Urinary bladder (tissue), 4 donors: Measurements from ENCODE around the gene GLDN. TPM values are rescaled to one million over a fixed set of nuclear protein-coding genes. Genes with fewer than 3 reads are reported as not detected.

Experiments
- DNase-seq: peaks from one replicate; pipeline ENCODE4 v3.0.0-alpha.2; 2015; ENCODE audit errors: extremely low spot score
- H3K27ac ChIP-seq: one replicate; pipeline ENCODE4 v1.5.1; 2013; ENCODE audit warnings: low read depth, mild to moderate bottlenecking, moderate library complexity
- H3K36me3 ChIP-seq: one replicate; pipeline ENCODE4 v1.6.1; 2013; ENCODE audit warnings: mild to moderate bottlenecking, moderate library complexity; ENCODE audit not compliant: insufficient read depth
- H3K4me1 ChIP-seq: one replicate; pipeline ENCODE4 v1.6.1; 2013; ENCODE audit warnings: mild to moderate bottlenecking, moderate library complexity; ENCODE audit not compliant: insufficient read depth
- H3K4me3 ChIP-seq: one replicate; pipeline ENCODE4 v1.5.1; 2013; ENCODE audit warnings: low read depth, low read length
- WGBS: extraction: QIAGEN DNeasy Blood & Tissue Kit; methylation state at CpG from one replicate; pipeline ENCODE4 v1.1.7; 2013; 5-methylcytosine and 5-hydroxymethylcytosine counted together
- polyA plus RNA-seq: library from polyadenylated mRNA; stranded (reverse); fragments of 200-250 nt; gene quantifications from one replicate; pipeline ENCODE4 v1.2.3, GENCODE V29; 2013
- total RNA-seq: library from RNA; depleted of rRNA; stranded (reverse); fragments of >200 nt; gene quantifications from one replicate; pipeline ENCODE4 v1.2.3, GENCODE V29; 2014
- donor health status: healthy with polysubstance abuse.
- donor health status: healthy.

GLDN gene
- total and polyA plus RNA-seq, 2 donors = 1.5 to 1.9 TPM

DNA sequence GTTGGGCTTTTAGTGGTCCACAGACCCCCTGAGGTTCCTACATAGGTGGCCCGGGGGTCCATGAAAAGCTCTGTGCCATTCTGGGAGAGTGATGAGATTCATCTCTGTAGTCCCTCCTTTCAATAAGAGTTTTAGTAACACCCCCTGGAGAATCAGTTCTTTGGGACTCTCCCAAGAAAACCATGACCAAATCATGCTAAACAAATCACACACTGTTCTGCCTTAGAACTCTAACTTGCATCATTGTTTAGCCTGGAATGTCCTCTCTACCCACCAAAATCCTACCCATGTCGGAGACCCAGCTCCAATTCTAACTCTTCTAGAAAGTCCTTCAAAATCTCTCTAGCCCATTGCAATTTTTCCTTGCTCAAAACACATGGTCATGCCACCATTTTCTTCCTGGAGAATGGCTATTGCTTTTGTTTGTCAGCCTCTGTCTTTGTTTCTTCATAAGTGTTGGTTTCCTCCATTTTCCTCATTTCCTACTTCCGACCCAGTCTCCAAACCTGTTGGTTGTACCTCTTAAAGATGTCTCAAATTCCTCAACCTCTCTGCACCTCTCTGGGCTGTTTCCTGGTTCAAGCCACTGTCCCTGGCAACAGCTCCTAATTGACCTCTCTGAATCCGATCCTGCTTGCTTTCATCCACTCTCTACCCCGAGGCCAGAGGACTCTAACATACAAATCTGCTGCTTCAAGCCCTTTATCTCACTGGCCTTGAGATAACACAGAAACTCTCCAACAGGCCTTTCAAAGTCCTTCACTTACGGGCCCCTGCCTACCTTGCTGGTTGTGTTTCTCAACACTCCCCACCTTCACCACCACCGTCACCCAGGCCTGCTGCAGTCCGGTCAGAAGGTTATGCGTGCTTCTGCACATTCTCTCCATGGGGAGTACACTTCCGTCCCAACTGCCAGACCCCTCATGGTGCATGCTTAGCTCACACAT, 26.8 kb upstream of the GLDN start:
- Histone ChIP-seq H3K4me1 (no peaks in the 10 kb centered on the region), H3K4me3 (no peak overlapping the region), H3K36me3 (no peaks in the 10 kb centered on the region), H3K27ac (no peak overlapping the region)
- no peak for DNase-seq
- 85% methylated on average over 10 of the region's 10 CpGs for WGBS

DNA sequence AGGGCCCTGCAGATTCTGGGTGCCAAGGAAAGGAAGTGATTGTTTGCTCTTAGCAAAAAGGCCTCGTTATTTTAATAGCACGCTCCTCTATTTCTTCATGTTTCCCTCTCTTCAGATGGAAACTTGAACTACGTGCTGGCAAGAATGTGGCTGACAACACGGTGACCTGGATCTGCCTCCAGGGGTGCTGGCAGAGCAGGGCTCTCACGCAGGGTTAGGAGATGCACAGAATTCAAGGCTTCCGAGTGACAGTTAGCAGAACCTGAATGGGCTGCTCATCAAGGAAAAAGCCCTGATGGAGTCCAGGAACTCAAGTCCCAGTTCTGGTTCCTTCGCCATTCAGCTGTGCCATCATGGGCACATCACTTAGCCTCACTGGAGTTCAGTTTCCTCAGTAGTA, 25.7 kb upstream of the GLDN start:
- WGBS = 89% methylated on average over 7 of the region's 7 CpGs
- H3K4me1 ChIP-seq = no peaks in the 10 kb centered on the region
- DNase-seq = no peak
- no peak overlapping the region for H3K4me3 ChIP-seq
- H3K27ac ChIP-seq = no peak overlapping the region
- no peaks in the 10 kb centered on the region for H3K36me3 ChIP-seq

DNA sequence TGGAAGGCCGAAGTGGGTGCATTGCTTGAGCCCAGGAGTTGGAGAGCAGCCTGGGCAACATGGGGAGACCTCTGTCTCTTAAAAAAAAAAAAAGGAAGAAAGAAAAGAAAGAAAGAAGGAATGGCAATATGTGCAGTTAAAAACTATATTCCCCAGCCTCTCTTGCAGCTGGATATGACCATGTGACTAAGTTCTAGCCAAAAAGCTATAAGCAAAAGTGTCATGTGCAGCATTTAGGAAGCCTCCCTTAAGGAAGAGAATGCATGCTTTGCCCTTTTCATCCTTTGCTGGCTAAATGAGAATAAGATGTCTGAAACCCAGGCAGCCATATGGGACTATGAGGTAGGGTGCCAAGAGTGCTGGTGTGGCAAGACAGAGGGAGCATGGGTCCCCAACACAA, 24.8 kb upstream of the GLDN start:
- no peak for DNase-seq
- WGBS = 91% methylated on average over 1 of the region's 1 CpG

DNA sequence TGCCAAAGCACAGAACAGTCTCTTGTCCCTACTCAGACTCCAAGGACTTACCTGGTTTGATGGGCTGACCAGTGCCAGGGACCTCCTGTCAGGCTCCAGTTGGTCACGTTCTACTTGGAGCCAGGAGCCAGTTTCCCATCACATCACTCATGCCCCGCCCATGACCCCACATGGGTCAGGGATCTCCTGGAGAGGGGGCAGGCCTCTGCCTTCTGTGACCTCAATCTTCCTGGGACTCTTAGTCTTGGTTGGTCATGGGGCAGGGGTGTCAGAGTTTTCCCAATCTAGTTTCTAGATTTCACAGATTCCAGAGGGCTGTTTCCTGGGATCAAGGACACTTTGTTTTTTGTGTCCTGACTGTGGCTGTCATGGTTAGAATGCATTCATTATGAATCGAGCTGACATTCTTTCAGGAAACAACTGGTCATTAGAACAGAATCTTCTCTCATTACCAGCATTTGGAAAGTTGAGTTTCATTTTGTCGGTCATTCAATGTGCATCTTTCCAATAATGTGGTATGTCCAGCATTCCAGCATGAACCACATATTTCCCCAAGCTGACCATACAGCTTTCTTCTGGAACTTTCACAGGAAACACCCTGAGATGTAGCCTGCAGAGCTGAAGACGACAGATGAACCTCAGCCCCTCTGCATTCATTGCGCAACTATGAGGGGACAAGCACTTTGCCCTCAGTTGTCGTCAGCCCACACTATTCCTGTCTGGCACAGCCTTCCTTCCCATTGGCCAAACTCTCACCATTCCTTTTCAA, 22.9 kb upstream of the GLDN start:
- WGBS = 78% methylated on average over 7 of the region's 7 CpGs
- Histone ChIP-seq H3K27ac (no peak overlapping the region), H3K36me3 (no peaks in the 10 kb centered on the region), H3K4me1 (no peaks in the 10 kb centered on the region), H3K4me3 (no peak overlapping the region)
- no peak for DNase-seq

More for the DNA sequence above, 24.8 kb upstream of the GLDN start:
- no peak overlapping the region for H3K27ac ChIP-seq
- no peaks in the 10 kb centered on the region for H3K4me1 ChIP-seq
- H3K36me3 ChIP-seq = no peaks in the 10 kb centered on the region
- H3K4me3 ChIP-seq = no peak overlapping the region

DNA sequence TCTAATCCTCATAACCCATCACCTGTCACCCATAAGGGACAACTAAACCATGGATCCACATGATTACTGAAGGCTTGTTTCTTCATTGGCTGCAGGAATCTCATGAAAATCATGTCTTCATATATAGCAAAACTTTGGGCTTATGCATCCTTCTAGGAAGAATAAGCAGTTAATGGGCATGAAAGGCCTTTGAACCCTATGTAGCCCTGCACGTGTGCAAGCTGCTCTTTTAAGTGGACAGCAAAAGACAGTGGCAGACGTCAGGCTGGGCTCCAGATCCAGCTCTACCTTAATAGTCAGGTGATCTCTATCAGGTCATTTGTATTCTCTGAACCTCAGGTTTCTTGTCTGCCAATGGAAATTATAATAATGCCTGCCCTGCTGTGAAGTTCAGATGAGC, 21.9 kb upstream of the GLDN start:
- H3K4me1 ChIP-seq = no peaks in the 10 kb centered on the region
- H3K36me3 ChIP-seq = no peaks in the 10 kb centered on the region
- DNase-seq = no peak
- H3K4me3 ChIP-seq = no peak overlapping the region
- 75% methylated on average over 2 of the region's 2 CpGs for WGBS
- no peak overlapping the region for H3K27ac ChIP-seq

DNA sequence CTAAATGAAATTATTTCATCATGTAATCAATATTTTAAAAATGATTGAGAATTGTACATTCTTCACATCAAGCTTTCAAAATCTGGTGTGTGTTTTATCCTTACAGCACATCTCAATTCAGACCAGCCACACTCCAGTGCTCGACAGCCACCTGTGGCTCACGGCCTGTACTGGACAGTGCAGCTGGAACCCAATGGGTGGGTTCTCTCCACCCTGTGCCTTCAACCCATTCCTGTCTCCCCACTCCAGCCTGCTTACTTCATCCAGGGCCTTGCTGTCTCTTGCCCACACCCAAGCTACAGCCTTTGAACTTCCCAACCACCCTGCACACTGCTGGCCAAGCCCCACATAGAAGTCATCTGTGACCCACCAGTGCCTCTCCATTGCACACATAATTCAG, 20.6 kb upstream of the GLDN start:
- H3K36me3 ChIP-seq = no peaks in the 10 kb centered on the region
- no peak overlapping the region for H3K4me3 ChIP-seq
- 98% methylated on average over 2 of the region's 2 CpGs for WGBS
- DNase-seq = no peak
- H3K4me1 ChIP-seq = no peaks in the 10 kb centered on the region
- H3K27ac ChIP-seq = no peak overlapping the region

DNA sequence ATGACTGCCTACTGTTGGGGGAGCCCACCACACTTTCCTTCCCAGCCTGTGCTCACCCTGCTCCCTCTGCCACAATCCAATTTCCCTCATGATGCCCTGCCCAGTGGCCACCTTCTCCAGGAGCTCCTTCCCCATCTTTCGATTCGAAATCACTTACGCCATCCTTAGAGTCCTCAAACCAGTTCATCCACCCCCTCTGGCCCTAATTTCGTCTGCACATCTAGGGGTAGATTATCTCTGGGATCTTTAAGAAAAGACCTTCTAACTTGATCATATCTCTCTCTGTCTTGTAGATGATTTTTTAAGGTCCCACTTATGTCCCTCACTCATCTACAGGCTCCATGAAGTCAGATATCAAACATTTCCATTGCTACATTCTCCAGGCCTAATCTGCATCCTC, 20.1 kb upstream of the GLDN start:
- WGBS = 70% methylated on average over 4 of the region's 4 CpGs
- DNase-seq = no peak
- no peak overlapping the region for H3K27ac ChIP-seq
- H3K4me1 ChIP-seq = no peaks in the 10 kb centered on the region
- no peak overlapping the region for H3K4me3 ChIP-seq
- H3K36me3 ChIP-seq = no peaks in the 10 kb centered on the region

DNA sequence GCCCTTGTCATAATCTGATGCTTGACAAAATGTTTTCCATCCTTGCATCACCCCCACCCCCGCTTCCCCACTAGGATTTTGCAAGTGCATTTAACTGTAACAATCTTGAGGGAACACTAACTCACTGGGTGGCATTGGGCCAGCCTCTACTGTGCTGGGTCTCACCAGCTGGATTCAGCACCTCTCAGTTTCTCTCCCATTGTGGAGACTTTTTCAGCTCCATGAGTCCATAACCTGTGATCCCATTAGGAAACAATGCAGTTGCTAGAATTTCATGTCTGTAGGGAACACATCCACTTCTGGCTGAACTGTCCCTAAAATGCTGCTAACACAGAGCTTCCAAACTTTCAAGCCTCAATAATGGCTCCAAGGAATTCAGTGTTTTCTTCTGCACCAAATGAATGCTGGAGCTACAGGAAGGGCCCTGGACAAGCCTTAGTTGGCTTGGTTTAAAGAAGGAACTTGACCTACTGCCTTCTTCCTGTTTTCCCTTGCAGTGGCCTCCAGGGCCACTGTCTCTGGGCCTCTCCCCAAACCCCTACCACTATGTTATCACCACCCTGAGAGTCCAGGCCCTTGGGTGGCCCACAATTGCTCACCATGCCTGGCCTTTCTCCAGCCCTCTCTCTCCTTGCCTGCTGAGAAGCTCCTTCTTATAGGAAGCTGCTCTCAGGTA, 18.7 kb upstream of the GLDN start:
- DNase-seq = no peak
- Histone ChIP-seq H3K4me1 (no peaks in the 10 kb centered on the region), H3K36me3 (no peaks in the 10 kb centered on the region), H3K27ac (no peak overlapping the region), H3K4me3 (no peak overlapping the region)
- 91% methylated on average over 1 of the region's 1 CpG for WGBS

DNA sequence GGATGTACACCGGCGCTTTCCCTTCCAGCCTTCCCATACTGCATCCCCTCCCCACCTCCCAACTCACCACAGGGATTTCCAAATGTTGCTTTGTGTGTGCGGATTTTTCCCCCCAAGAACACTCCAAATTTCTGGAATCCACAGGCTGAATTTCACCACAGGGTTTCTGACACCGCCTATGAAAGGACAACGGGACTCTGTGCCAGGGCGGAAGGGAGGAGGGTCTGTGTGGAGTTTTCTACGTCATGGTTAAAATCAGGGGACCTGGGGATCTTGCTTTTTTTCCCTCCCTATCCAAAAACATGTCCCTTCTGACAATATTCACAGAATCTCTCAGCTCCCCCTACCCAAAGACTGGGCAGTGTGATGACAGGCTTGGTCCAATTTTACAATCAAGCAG, 17.7 kb upstream of the GLDN start:
- no peak overlapping the region for H3K4me3 ChIP-seq
- WGBS = 79% methylated on average over 7 of the region's 7 CpGs
- no peak for DNase-seq
- H3K36me3 ChIP-seq = no peaks in the 10 kb centered on the region
- H3K27ac ChIP-seq = no peak overlapping the region
- no peaks in the 10 kb centered on the region for H3K4me1 ChIP-seq

DNA sequence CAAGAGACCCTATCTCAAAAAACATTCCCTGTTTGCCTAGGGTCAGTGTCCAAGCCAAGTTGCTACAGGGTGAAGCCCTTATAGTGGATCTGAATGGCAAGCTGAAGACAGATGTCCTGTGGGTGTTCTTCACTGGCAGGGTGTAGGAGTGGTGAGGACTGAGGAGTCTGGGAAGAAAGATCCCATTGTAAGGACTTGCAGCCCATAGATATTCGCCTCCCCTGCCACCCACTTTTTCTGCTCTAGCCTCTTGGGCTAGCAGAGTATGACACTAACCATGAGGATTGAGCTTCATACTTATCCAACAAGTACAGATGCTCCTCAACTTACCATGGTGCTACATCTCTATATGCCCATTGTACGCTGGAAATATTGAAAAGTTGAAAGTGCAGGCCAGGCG, 16.3 kb upstream of the GLDN start:
- Histone ChIP-seq H3K4me1 (no peaks in the 10 kb centered on the region), H3K4me3 (no peak overlapping the region), H3K27ac (no peak overlapping the region), H3K36me3 (no peaks in the 10 kb centered on the region)
- DNase-seq = no peak
- 99% methylated on average over 3 of the region's 3 CpGs for WGBS

DNA sequence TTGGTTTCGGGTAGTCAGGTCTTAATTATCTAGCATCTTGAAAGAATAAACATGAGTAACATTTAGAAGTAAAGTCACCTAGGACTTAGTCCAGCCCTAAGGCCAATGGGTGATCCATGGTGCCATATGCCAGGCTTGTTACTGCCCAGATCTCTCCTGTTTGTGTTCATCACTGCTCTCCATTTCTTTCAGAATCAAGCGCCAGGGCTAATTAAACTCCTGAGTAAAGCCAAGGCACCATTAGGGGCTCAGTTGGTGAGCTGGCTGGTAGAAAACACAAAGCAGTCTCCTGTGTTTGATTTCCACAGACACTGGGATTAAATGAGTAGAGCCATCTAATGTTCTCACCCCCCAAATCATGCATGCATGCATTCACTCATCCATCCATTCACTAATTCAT, 14.4 kb upstream of the GLDN start:
- WGBS = 93% methylated on average over 2 of the region's 2 CpGs
- DNase-seq = no peak
- no peak overlapping the region for H3K4me3 ChIP-seq
- H3K27ac ChIP-seq = no peak overlapping the region
- no peaks in the 10 kb centered on the region for H3K4me1 ChIP-seq
- H3K36me3 ChIP-seq = no peaks in the 10 kb centered on the region

DNA sequence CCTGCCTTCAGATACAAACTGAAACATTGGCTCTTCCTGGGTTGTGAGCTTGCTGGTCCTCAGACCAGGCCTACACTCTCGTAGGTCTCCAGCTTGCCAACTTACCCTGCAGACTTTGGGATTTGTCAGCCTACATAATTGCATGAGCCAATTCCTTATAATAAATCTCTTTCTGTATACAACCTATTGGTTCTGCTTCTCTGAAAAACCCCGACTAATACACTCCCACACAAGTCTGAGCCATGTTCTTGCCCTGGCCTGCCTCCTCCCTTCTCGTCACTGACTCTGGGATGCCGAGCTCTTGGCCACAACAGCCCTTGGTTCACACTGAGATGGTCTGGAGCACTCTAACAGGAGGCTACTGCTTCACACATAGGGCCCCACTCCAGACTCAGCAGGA, 12.5 kb upstream of the GLDN start:
- no peak overlapping the region for H3K4me3 ChIP-seq
- 92% methylated on average over 4 of the region's 4 CpGs for WGBS
- H3K4me1 ChIP-seq = no peaks in the 10 kb centered on the region
- DNase-seq = no peak
- H3K27ac ChIP-seq = no peak overlapping the region
- no peaks in the 10 kb centered on the region for H3K36me3 ChIP-seq

DNA sequence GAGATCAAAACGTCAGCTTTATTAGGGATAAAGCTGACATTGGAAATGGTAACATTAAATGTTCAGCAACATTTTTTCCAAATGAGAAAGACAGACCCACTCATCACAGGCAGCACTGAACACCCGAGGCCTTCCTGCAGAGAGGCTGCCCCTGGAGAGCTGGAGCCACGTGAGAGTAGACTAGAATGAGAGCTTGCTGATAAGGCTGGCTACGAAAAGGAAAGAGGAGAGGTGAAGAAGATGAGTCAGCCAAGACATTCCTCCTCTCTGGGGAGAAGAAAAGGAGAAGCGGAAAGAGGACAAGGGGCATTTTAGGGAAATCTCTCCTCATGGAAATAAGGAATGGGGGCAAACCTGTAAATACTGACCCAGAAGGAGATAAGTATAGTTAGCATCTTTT, 10.3 kb upstream of the GLDN start:
- Histone ChIP-seq H3K36me3 (no peaks in the 10 kb centered on the region), H3K4me3 (no peak overlapping the region), H3K4me1 (no peaks in the 10 kb centered on the region), H3K27ac (no peak overlapping the region)
- 63% methylated on average over 5 of the region's 5 CpGs for WGBS
- DNase-seq = no peak
